OCI-LY7 (cell line): ENCODE measurements around the gene FARSB. TPM values are rescaled to one million over a fixed set of nuclear protein-coding genes. Genes with fewer than 3 reads are reported as not detected.

Experiments used
- BruUV-seq: library from RNA; stranded (reverse); fragments of 400-500 nt; replicated peaks from 2 replicates; lab custom pipeline; 2021; lab: Mats Ljungman, UMichigan
- CTCF ChIA-PET: fragments of 300-600 bp; sonication (Branson Sonifier 250); formaldehyde crosslinking; loops from one replicate; lab custom pipeline; 2022; ENCODE audit warnings: antibody characterized with exemption; ENCODE audit not compliant: unreplicated experiment; lab: Charles Lee
- POLR2A ChIA-PET: fragments of 300-600 bp; sonication (Branson Sonifier 250); formaldehyde crosslinking; loops from one replicate; lab custom pipeline; 2022; ENCODE audit warnings: antibody characterized with exemption; lab: Charles Lee
- DNase-seq: peaks from one replicate; pipeline ENCODE4 v3.0.0-alpha.2; 2015; ENCODE audit warnings: low spot score
- H2AFZ ChIP-seq: fragments of 200-600 bp; sonication (generic), shearing (Covaris generic); 2 replicates; pipeline ENCODE4 v1.6.1; 2014; ENCODE audit warnings: mild to moderate bottlenecking, antibody characterized with exemption, low read length, moderate library complexity
- H3K27ac ChIP-seq: fragments of 200-600 bp; sonication (generic); 2 replicates; pipeline ENCODE4 v1.5.1; 2014; ENCODE audit warnings: mixed run types, low read depth, mild to moderate bottlenecking, moderate library complexity, low read length, inconsistent platforms; ENCODE audit not compliant: poor library complexity, severe bottlenecking
- H3K36me3 ChIP-seq: fragments of 200-600 bp; sonication (generic); 2 replicates; pipeline ENCODE4 v1.6.1; 2014; ENCODE audit warnings: mild to moderate bottlenecking, antibody characterized with exemption, low read length, moderate library complexity, mixed read lengths; ENCODE audit not compliant: insufficient read depth
- H3K4me1 ChIP-seq: fragments of 200-600 bp; sonication (generic); 2 replicates; pipeline ENCODE4 v1.5.1; 2014; ENCODE audit warnings: mild to moderate bottlenecking, low read length; ENCODE audit not compliant: insufficient read depth, poor library complexity, severe bottlenecking
- H3K4me2 ChIP-seq: fragments of 200-600 bp; sonication (generic); 2 replicates; pipeline ENCODE4 v1.6.1; 2014; ENCODE audit warnings: mild to moderate bottlenecking, low read length
- H3K4me3 ChIP-seq: fragments of 200-600 bp; sonication (generic); 2 replicates; pipeline ENCODE4 v1.5.1; 2014; ENCODE audit warnings: mild to moderate bottlenecking, low read depth, low read length; ENCODE audit not compliant: poor library complexity, severe bottlenecking
- H3K79me2 ChIP-seq: fragments of 200-600 bp; sonication (generic); 2 replicates; pipeline ENCODE4 v1.6.1; 2016; ENCODE audit warnings: low read depth, mild to moderate bottlenecking, low read length, moderate library complexity, mixed read lengths; ENCODE audit not compliant: insufficient read depth
- H3K9me2 ChIP-seq: fragments of 200-600 bp; sonication (generic); 2 replicates; pipeline ENCODE4 v1.6.1; 2016; ENCODE audit warnings: mild to moderate bottlenecking, low read length, mixed read lengths; ENCODE audit not compliant: insufficient read depth
- H3K9me3 ChIP-seq: fragments of 200-600 bp; sonication (generic); 2 replicates; pipeline ENCODE4 v1.6.1; 2014; ENCODE audit warnings: mild to moderate bottlenecking, mixed run types, low read length, mixed read lengths
- H4K20me1 ChIP-seq: fragments of 200-600 bp; sonication (generic); 2 replicates; pipeline ENCODE4 v1.6.1; 2014; ENCODE audit warnings: mild to moderate bottlenecking, antibody characterized with exemption, low read length, moderate library complexity, mixed read lengths; ENCODE audit not compliant: insufficient read depth
- EZH2phosphoT487 ChIP-seq: fragments of 200-600 bp; sonication (generic); IDR thresholded peaks from 2 replicates; pipeline ENCODE4 v1.6.1; 2018; ENCODE audit warnings: low read depth, borderline replicate concordance, mild to moderate bottlenecking, mixed run types, antibody characterized with exemption, low read length, moderate library complexity, mixed read lengths
- intact Hi-C: fragments of 100-400 bp; cut with micrococcal nuclease; formaldehyde crosslinking; loops from one replicate; pipeline ENCODE4 v1.10.0; 2022; ENCODE audit not compliant: unreplicated experiment
- total RNA-seq, 2 experiments: library from RNA; depleted of rRNA in 1 of 2; stranded (reverse); fragments of >200 nt in 1 of 2; shearing (Covaris generic) in 1 of 2; gene quantifications; 2 replicates each; pipeline ENCODE4 v1.2.3, GENCODE V29; 2014 to 2022
- TF ChIP-seq, protein P1 (sequence below): fragments of 200-600 bp; sonication (generic); conservative IDR thresholded peaks from 2 replicates; pipeline ENCODE4 v1.5.1; 2014; ENCODE audit warnings: mild to moderate bottlenecking, antibody characterized with exemption, low read length, moderate library complexity, mixed read lengths

FARSB gene
- total RNA-seq, 2 experiments from 2014 or later = 24.9 to 46.7 TPM

DNA sequence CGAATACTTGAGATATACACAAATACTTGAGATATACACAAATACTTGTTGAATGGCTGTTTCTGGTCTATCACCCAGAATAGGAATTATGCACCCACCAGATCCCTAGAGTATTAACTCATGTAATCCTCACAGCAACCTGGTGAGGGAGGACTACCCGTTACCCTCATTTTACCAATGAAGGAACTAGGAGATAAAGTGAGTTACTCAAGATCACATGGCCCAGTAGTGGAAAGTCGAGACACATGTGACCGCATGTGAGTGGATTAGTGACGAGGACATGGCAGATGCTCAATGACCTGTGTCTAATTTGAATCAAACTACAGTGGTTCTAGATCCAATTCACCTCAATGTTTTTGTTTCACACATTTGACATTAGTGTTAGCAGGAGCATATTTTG lies 18.0 kb upstream of the FARSB start:
- Histone ChIP-seq H3K27ac (no peak overlapping the region), H3K4me3 (no peak overlapping the region), H4K20me1 (no peaks in the 10 kb centered on the region), H3K4me2 (no peak overlapping the region), H3K9me3 (no peaks in the 10 kb centered on the region), H3K9me2 (no peaks in the 10 kb centered on the region), H2AFZ (no peak overlapping the region), H3K4me1 (no peaks in the 10 kb centered on the region), H3K36me3 (no peaks in the 10 kb centered on the region), H3K79me2 (no peaks in the 10 kb centered on the region)
- POLR2A ChIA-PET = no interaction called here
- no peak for DNase-seq
- no TSS peak for BruUV-seq
- CTCF ChIA-PET = no interaction called here
- TF ChIP-seq EZH2phosphoT487 = no peak
- TF ChIP-seq, protein P1, sequence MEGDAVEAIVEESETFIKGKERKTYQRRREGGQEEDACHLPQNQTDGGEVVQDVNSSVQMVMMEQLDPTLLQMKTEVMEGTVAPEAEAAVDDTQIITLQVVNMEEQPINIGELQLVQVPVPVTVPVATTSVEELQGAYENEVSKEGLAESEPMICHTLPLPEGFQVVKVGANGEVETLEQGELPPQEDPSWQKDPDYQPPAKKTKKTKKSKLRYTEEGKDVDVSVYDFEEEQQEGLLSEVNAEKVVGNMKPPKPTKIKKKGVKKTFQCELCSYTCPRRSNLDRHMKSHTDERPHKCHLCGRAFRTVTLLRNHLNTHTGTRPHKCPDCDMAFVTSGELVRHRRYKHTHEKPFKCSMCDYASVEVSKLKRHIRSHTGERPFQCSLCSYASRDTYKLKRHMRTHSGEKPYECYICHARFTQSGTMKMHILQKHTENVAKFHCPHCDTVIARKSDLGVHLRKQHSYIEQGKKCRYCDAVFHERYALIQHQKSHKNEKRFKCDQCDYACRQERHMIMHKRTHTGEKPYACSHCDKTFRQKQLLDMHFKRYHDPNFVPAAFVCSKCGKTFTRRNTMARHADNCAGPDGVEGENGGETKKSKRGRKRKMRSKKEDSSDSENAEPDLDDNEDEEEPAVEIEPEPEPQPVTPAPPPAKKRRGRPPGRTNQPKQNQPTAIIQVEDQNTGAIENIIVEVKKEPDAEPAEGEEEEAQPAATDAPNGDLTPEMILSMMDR = no peak
- intact Hi-C loops = no loop called here

DNA sequence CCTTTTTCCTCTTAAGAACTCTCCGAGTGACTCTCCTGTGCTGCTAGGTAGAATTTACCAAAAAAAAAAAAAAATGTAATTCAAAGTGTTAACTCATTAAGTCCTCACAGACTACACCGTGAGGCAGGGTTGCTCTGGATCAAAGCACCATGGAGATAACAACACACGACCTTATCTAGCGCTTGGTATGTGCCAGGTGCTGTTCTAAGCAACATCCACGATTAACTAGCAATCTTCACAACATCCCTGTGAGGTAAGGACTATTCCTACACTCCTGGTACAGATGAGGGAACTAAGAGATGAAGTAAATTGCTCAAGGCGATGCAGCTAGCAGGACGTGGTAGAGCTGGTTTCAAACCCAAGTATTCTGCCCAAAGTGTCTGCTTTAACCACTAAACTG lies 17.4 kb upstream of the FARSB start:
- Histone ChIP-seq H3K27ac (no peak overlapping the region), H2AFZ (no peak overlapping the region), H3K79me2 (no peaks in the 10 kb centered on the region), H3K4me2 (no peak overlapping the region), H4K20me1 (no peaks in the 10 kb centered on the region), H3K4me3 (no peak overlapping the region), H3K4me1 (no peaks in the 10 kb centered on the region), H3K9me2 (no peaks in the 10 kb centered on the region), H3K36me3 (no peaks in the 10 kb centered on the region), H3K9me3 (no peaks in the 10 kb centered on the region)
- intact Hi-C loops = no loop called here
- no peak for DNase-seq
- CTCF ChIA-PET = no interaction called here
- TF ChIP-seq, protein P1 = no peak
- TF ChIP-seq EZH2phosphoT487 = no peak
- BruUV-seq = no TSS peak
- POLR2A ChIA-PET = no interaction called here

DNA sequence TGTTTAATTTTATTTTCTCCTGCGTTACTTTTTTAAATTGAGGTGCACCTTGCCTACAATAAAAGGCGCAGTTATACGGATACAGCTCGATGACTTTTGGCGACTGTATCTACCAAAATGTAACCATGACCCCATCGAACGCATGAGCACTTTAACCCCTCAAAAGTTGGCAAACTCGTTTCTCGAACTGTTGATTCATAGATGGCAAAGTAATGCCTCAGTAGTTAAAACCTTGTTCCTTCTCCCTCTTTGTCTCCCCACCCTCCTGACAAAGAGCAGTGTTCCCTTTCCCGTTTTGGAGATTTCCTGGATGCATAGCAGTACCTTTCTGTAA lies 16.1 kb upstream of the FARSB start:
- ChIA-PET CTCF (no interaction called here), POLR2A (no interaction called here)
- Histone ChIP-seq H3K9me2 (no peaks in the 10 kb centered on the region), H3K4me2 (no peak overlapping the region), H3K27ac (no peak overlapping the region), H3K79me2 (no peaks in the 10 kb centered on the region), H3K9me3 (no peaks in the 10 kb centered on the region), H3K36me3 (no peaks in the 10 kb centered on the region), H3K4me3 (no peak overlapping the region), H3K4me1 (no peaks in the 10 kb centered on the region), H2AFZ (no peak overlapping the region), H4K20me1 (no peaks in the 10 kb centered on the region)
- intact Hi-C loops = no loop called here
- no peak for TF ChIP-seq EZH2phosphoT487
- TF ChIP-seq, protein P1 = no peak
- DNase-seq = no peak
- no TSS peak for BruUV-seq
